ENCODE results near the gene RAMAC.
"Not testable (repeated sequence)": the region's sequence is repeated elsewhere in the genome, so short reads cannot be mapped to it uniquely, and the experiment has no call there.

The RAMAC gene

DNA sequence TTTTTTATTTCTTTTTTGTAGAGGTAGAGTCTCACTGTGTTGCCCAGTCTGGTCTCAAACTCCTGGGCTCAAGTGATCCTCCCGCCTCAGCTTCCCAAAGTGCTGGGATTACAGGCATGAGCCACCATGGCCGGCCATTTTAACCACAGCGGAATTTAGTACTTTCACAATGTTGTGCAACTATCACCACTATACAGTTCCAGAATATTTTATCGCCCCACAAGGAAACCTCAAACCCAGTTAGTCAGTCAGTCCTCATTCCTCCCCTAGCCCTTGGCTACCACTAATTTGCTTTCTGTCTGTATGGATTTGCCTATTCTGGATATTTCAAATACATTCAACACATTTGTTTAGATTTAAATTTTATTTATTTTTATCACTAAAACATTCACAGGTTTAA is 17.9 kb upstream of the RAMAC start:
- DNase-seq (ENCODE audit: low read depth), result no peak

DNA sequence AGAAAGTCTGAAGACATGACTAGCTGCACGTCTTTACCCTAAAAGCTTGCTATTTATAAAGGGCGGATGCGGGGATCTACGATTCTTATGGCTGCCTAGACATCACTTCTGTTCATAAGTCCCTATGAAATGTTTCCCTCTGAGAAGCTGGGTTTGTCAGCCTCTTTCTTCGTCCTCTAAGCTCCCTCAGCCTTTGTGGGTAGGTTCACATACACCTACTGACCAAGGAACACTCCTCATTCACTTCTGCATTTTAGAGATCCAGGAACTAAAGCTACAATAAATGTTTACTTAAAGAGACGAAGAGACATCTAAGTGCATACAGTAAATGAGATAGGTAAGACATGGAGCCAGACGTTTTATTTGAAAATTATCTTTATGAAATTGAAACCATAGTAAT is 16.7 kb upstream of the RAMAC start:
- DNase-seq (ENCODE audit: low read depth), result no peak

DNA sequence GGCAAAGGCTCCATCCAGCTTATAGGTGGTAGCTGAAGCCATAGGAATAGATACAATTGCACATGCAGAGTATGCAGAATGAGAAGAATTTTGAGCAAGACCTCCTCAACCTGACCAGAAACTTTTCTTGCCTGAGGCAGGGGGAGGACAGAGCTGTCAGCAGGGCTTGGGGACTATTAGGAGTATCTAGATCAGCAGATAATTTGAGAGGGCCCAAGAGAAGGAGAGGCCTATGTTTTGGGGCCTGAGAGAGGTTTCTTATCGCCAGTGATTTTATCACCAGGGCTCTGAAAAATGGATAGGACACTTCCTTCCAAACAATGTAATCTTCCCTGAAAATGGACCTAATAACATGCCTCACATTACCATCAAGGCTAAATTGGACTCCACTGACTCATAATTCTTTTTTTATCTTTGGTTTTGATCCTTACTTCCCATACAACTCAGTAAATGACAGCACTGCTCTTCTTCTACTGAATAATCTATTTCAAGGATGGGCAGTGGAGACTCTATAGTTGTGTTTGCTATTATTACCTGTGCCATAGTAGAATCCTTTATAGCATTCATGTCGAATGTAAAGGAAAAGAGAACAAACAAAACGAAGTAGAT is 15.8 kb upstream of the RAMAC start:
- DNase-seq (ENCODE audit: low read depth), result no peak

DNA sequence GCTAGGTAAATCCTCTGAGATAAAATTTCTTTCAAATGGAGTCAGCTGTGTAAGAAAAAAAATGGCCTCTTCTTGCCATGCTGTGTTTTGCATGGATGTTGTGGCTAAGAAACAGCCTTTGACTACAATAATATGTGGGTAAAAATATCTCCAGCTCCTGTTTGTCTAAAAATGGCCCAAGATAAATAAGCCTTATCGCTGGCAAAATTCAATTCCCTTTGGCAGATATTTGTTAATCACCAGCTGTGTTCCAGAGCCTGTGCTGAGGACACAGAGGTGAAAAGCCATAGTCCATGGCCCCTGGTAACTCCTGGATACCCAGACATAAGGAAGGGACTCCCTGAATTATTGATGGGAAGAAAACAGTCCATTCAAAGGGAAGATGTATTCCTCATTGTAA is 15.3 kb upstream of the RAMAC start:
- DNase-seq (ENCODE audit: low read depth), result no peak

DNA sequence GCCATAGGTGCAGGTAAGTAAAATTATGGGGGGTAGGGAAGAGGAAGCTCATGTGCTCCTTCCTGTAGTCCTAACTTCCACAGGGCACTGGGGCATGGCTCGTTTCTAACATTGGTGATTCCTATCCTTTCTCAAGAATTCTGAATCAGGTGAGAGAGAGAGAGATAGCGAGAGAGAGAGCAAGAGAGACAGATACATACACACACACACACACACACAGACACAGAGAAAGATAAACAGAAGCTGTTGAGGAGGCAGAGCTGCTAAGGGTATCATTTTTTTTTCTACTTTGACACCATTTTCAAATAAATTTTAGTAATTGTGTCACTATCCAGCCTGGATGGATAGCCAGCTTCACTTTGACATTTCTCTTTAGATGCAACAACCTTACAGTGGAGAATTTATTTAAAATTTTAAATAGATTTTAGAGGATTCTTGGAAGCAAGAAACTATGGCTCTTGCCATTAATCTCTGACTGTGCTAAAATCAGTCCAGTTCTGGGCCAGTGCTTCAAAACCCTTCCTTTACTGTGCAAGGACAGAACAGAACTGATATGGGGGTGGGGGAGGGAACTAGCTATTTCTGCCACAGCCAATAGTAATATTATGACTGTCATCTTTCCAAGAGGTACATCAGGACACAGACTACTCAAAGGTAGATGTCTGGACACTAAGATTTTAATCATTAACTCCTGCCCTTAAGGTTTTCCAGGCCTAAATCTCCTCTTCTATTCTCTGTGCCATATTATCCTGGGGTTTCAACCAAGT is 14.6 kb upstream of the RAMAC start:
- no peak for DNase-seq (ENCODE audit: low read depth)

DNA sequence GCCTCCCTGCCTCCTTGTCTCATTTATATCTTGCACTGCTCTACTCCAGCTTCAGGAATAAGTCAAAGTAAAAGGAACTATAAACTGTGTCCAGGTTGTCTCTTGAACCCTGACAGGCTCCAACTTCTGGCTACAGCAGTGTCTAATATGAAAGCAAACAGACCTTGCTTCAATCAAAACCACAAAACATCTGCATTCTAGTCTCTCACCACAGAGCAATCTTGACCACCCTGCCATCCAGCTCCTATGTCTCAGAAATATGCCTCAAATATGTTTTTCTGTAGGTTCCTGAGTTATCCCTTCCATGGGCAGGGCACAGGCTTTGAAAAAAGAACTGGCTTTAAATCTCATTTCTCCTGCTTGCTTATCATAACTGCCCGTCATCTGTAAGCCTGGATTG is 13.0 kb upstream of the RAMAC start:
- DNase-seq (ENCODE audit: low read depth), result no peak

DNA sequence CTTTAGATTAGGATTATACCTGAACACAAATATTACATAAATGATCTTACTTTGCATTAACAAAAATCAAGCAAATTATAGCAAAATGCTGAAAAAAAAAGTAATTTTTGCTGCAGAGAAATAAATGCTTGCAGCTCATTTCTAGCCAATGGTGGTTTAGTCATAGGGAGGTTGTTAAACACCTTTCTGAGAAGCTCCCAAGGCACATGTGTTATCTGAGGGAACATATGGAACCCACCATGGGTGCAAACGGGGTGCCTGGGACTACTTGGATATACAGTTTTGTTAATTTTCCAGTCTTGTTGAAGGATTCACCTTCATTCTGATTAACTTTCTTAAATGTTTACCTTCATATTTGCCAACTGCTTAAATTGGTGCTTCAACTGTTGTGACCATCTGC is 8.9 kb upstream of the RAMAC start:
- DNase-seq (ENCODE audit: low read depth), result no peak

DNA sequence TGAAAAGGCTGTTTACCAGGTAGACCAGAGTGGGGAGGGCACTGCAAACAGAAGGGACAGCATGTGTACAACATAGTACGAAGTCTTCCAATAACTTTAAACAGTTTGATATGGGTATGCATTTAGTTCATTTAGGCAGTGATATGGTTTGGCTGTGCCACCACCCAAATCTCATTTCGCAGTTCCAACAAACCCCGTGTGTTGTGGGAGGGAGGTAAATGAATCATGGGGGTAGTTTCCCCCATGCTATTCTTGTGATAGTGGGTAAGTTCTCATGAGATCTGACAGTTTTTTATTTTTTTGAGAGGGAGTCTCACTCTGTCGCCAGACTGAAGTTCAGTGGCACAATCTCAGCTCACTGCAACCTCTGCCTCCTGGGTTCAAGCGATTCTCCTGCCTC is 7.6 kb upstream of the RAMAC start:
- DNase-seq (ENCODE audit: low read depth), result no peak

DNA sequence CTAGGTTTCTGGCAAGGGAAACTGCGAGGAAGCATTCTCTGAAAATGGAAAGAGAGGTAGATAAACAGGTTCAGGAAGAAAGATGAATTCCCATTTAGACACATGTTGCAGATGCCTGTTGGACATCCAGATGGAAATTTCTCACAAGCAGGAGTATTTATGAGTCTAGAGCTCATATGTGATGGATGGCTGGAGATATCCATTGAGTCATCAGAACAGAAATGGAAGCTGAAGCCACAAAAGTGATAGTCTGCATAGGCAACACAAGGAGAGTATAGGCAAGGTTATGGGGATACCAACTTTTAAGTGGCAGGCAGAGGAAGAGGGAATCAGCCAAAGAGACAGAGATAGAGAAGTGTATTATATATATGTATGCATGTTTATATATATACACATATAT is 6.3 kb upstream of the RAMAC start:
- no peak for DNase-seq (ENCODE audit: low read depth)

DNA sequence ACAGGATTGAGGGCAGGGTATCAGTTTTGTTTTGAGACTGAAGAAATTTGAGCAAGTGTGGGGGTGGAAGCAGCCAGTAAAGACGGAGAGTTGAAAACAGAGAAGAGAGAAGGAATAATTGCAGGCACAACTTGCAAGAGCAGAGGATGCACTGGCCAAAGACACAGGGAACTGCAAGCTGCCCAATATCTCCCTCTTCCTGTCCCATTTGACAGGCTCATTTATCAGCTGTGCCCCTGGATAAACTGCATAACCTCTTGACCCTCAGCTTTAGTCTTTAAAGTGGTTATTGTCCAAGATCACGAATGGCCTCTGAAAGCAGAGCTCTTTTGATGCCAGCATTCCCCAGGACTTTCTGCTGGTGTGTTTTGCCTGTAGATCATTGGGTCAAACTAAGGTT is 5.0 kb upstream of the RAMAC start:
- no peak for DNase-seq (ENCODE audit: low read depth)

DNA sequence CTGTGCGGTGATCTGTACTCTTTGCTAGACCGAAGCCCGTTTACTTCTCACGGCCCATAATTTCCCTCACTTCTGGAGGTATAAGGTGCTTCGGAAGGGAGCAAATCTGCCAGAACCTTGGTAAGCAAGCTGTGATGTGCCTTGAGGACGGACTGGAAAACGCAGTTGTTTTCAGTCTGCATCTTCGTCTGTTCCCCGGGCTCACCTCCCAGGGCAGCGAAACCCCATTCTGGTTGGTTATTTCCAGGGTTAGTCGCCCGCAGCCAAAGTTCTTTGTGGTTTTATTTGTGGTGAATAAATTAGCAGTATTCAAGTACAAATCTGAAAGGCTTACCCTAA is 401 bp downstream of the RAMAC start:
- DNase-seq (ENCODE audit: low read depth), result no peak

DNA sequence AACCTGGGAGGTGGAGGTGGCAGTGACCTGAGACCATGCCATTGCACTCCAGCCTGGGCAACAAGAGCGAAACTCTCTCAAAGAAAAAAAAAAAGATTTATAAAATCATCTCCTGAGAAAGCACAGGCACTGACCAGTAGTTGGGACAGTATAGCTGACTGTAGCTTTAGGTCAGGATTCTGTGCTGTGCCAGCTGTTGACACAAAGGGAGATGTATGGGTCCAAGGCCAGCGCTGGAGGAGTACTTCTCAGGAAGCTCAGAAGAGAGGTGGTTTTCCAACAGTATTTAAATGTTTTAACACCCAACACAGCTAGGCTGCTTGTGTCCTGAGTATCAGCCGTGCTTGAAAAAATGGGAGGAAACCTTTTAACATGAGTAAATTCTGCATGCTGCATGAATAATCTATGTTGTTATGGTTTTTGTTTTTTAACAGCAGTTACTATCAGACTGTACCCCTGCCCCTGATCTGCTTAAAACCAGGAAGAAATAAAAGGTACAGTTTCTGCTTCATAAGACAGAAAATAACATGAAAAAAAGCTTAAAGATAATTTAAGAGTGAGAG is 6.5 kb downstream of the RAMAC start:
- no peak for DNase-seq (ENCODE audit: low read depth)

DNA sequence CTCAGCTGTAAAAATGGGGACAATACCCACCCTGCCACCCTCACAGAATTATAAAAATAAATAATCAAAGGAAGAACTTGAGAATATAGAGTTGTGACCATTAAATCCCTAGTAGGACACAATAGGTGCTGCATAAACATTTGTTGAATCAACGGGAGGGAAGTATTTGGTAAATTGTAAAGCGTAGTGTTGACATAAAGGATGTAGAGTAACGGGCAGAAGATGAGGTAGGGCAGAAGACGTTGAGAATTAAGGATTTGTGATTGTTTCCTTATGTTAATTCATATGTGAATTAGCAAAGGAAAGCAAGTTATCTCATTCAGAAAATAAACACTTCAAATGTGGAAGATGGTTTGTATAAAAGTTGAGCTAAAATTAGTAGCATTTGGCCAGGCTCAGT is 7.1 kb downstream of the RAMAC start:
- DNase-seq (ENCODE audit: low read depth), result no peak

DNA sequence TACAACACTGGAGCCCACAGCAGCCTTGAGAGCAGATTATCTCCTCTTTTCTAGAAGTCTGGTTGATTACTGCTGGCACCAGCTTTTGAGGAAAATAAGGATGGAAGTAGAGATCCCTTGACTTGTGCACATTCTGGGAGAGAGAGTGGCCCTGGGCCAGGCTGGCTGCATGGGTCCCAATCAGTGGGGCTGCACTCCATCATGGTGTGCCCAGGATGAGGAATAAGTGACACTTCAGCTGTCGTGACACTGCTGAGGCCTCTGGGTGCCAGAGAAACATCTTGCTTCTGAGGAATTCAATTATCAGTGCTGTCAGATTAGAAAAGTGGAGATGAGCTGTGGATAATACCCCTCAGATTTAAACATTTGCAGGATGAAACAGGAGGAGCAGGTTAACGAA is 9.1 kb downstream of the RAMAC start:
- DNase-seq (ENCODE audit: low read depth), result no peak

DNA sequence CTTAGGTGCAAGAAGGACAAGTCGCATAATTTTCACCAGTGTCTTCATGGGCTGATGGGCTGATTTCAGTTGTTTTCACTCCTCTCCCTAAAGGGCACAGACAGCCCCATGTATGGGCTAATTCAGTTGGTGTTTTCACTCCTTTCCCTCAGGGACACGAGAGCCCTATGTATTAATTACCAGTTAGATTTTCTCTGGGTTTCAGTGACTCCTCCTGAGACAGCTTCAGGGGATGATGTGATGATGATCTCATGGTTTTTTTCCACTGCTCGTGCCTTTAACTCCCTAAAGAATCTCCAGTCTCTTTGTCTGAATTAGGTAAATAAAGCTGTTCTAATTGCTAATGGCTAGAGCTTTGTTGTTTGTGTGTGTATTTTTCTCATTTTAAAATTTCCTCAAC is 9.9 kb downstream of the RAMAC start:
- no peak for DNase-seq (ENCODE audit: low read depth)

DNA sequence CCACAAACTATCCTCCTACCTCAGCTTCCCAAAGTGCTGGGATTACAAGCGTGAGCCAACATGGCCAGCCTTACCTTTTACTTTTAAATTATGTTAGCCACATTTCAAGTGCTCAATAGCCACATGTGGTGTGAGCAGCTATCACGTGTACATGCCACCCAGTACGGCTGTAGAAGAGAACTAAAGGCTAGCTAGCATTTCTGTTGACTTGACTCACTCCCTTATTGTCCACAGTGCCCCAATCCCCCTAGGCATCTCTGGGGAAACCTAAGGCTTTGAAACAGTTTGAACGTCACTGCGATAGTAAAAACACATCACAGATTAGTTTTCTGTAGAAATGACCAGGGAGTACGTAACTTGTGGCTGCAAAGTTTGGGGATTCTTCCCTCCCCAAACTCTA is 13.4 kb downstream of the RAMAC start:
- DNase-seq (ENCODE audit: low read depth), result no peak

DNA sequence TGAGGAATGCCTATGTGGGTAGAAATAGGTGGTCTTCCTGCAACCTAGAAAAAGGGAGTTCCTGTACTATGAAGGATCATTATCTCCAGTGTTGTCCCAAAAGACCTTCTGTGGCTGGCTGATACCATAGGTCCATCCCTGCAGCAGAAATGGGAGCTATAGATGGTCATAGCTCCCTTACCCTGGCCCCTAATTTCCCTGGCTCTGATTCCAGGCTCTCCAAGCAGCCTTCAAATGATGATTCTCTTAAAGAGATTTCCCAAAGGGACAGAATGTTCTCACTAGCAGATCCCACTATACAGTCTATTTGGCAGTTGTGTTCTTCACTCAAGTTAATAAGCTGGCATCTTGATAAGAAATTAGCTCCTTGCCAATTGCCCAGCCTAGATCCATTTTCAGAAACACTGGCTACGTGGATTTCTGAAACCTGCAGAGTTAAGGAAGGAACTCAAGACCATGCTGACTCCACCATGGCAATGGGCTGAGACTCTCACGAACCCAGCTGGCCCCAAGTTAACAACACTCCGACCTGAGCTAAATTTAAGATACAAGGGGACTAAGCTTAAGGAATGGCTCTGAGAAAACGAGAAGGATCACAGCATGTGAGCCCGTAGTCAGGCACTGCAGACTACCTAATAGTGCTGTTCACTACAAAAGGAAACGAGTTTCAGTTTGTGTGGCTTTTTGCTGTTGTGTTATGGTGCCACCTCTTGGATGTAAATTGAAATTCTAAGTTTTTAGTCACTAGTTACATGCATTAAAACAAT is 14.1 kb downstream of the RAMAC start:
- DNase-seq (ENCODE audit: low read depth), result no peak

DNA sequence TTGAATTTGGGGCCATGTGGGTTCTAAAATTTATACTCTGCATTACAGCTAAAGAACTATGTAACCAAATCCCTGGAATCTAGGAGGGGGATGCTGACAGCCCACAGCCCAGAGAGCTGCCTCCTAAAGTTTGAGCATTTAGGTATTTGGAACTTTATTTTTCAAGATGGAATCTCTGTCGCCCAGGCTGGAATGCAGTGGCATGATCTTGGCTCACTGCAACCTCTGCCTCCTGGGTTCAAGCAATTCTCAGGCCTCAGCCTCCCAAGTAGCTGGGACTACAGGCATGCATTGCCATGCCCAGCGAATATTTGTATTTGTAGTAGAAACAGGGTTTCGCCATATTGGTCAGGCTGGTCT is 14.6 kb downstream of the RAMAC start:
- DNase-seq (ENCODE audit: low read depth), result not testable (repeated sequence)

DNA sequence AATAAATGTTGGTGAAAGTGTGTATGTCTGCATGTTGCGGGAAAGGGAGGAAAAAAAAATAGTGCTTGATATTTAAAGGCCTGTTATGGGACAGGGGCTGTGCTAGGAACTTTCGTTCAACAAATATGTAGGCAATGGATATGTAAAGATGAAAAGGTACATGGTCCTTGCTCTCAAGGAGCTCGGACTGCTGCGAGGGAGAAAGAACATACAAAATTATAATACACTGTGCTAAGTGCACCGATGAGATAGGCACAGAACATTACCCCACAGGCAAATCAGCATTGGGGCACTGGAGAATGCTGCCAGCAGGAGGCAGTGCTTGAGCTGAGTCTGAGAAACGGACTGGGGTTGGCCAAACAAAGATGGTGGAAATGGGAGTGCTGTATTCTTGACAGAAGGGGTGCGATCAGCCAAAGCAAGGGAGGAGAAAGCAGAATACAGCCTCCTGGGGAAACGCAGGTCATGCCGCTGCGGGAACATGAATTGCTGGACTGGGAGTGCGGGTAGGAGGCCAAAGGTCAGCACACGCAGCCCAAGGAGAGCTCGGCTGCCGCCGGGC is 24.8 kb downstream of the RAMAC start:
- DNase-seq (ENCODE audit: low read depth), result peak; percentile 36

DNA sequence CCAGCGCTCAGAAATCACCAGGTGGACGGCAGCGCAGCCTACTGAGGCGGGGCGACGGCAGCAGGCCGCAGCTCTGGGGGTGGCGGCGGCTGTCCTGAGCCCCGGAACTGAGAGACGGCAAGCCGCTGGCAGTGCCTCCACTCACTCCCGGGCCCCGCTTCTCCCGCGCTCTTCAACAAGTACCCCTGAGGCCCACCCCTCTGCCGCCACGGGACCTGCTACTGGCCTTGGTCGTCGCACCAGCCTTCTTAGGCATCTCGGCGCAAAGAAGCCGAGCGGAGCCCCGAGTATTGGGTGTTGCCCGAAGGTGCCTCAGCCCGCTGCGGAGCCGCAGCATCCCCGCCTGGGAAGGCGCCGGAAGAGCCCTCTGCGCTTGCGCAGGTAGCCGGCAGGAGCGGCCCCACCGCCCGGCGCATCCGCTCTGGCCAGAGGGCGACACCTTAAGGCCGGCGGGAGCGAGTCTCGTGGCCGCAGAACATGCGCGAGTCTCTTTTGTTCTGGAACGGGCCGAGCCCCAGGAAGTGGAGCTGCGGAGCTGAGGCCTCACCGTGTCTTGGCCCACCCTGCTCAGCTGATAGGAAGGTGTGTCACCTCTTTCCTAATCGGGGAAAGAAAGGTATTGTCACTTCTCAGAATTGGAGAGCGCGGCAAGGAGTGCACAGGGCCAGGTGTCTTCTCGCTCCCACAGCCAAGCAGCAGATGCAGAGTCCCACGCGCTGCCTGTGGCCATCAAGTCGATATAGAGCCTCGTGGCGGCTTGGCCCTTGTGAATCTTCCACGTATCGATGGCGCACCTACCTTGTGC is 25.5 kb downstream of the RAMAC start, which contains the start of gene C15orf40:
C15orf40 (minus strand) TSS at position 369 of the 805 bp plus-strand sequence; CDS start at position 337, 32 bp downstream.
- DNase-seq (ENCODE audit: low read depth), result peak; percentile 69

DNA sequence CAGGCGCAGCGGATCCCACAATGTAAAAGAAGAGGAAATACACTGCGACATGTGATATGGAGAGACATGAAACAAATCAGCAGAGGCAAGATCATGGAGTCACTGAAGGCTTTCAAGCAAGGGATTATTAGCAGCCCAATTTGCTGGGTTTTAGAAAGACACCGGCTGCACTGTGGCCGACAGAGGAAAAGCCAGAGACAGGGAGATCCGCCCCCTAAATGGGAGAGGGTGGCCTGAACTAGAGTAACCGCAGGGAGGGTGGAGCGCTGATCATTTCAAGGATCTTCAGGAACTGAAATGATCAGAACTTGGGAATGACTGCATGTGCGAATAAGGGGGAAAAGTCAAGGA is 26.0 kb downstream of the RAMAC start:
- no peak for DNase-seq (ENCODE audit: low read depth)

DNA sequence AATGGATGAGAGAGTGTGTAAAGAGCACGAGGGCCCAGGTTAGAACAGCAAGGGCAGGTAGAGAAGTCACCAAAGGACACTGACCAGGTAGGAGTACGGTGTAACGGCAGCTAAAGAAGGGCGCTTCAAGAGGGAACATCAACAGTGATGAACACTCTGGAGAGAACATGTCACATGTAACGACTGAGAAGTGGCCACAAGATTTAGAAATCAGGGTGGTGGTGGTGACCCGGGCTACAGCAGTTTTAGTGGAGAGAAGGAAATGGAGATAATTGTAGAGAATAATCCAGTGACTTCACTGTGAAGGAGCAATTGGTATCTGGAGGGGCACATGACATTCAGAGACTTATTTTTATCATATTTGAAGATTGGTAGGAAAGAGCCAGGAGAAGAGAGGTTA is 26.6 kb downstream of the RAMAC start:
- DNase-seq (ENCODE audit: low read depth), result no peak

All from stimulated activated CD8-positive, alpha-beta memory T cell treated with anti-CD3 and anti-CD28 coated beads, Interleukin-15, amount 100 ng/mL, for 24 hours (primary cell).